ENCODE data around the gene PCBD2.
A peak's percentile ranks its signal among the peaks of the same experiment; 100 is the strongest.
"Not testable (repeated sequence)": the region's sequence is repeated elsewhere in the genome, so short reads cannot be mapped to it uniquely, and the experiment has no call there.

Gene PCBD2

DNA sequence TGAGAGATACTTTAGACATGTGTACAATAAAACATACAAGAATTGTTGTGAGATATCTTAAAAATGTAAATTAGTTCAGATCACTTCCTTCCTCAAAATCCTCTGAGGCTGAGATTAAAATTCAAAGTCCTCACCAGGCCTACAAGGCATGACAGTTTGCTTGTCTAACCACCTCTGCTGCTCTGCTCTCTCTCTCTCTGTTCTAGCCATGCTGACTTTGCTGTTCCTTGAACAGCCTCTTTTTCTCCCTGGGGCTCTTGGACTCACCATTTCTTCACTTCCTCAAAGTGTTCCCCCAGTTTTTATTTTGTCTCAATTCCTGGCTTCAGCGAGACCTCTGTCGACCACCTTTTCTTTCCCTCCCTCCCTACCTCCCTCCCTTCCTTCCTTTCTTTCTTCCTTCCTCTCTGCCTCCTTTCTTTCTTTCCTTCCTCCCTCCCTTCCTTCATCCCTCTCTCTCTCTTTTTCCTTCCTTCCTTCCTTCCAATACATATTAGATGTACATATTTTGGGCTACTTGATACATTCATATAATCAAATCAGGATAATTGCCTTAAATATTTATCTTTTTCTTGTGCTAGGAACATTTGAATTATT lies 89.7 kb downstream of the PCBD2 start:
- no peak for DNase-seq (ENCODE audit: low spot score)
- H3K27ac ChIP-seq, result no peak overlapping the region
- TF ChIP-seq, protein P1, sequence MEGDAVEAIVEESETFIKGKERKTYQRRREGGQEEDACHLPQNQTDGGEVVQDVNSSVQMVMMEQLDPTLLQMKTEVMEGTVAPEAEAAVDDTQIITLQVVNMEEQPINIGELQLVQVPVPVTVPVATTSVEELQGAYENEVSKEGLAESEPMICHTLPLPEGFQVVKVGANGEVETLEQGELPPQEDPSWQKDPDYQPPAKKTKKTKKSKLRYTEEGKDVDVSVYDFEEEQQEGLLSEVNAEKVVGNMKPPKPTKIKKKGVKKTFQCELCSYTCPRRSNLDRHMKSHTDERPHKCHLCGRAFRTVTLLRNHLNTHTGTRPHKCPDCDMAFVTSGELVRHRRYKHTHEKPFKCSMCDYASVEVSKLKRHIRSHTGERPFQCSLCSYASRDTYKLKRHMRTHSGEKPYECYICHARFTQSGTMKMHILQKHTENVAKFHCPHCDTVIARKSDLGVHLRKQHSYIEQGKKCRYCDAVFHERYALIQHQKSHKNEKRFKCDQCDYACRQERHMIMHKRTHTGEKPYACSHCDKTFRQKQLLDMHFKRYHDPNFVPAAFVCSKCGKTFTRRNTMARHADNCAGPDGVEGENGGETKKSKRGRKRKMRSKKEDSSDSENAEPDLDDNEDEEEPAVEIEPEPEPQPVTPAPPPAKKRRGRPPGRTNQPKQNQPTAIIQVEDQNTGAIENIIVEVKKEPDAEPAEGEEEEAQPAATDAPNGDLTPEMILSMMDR (IDR thresholded peaks at IDR 0.05), result no peak
- no peak overlapping the region for H3K4me3 ChIP-seq

- TF ChIP-seq, protein P1 (IDR thresholded peaks at IDR 0.05), result no peak
- no peak for DNase-seq (ENCODE audit: low spot score)
- Histone ChIP-seq H3K27ac (no peak overlapping the region), H3K4me3 (no peak overlapping the region)
Observed at GRCh38 chr5:134995850-134996402, 91.0 kb downstream of the PCBD2 start.

DNA sequence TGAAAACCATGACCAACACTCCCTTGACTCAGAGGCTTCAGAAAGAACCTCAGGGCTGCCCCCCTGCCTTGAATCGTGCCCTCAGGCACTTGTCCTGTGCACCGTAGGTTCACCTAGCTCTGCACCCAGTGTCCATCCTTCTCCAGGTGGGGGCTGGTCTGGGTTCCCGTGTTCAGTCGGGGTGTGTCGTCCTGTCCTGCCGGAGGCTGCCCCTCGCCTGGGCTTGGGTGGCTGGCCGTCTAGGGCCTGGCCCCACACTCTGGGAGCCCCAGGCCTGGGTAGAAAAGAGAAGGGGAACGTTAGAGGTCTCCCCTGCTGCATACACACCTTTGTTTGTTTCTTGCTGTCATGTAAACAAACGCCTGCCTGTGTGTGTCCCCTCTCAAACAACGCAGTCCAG lies 92.1 kb downstream of the PCBD2 start:
- DNase-seq (ENCODE audit: low spot score), result no peak
- TF ChIP-seq, protein P1 (IDR thresholded peaks at IDR 0.05), result no peak
- no peak overlapping the region for H3K4me3 ChIP-seq
- H3K27ac ChIP-seq, result no peak overlapping the region

GRCh38 chr5:134998068-134998467 lies 93.1 kb downstream of the PCBD2 start:
- not testable (repeated sequence) for H3K27ac ChIP-seq; H3K4me3 ChIP-seq; DNase-seq (ENCODE audit: low spot score)

GRCh38 chr5:135004376-135004775 lies 99.4 kb downstream of the PCBD2 start:
- no peak overlapping the region for H3K27ac ChIP-seq
- DNase-seq (ENCODE audit: low spot score), result no peak
- no peak overlapping the region for H3K4me3 ChIP-seq
- TF ChIP-seq, protein P1 (IDR thresholded peaks at IDR 0.05), result no peak

- no peak for DNase-seq (ENCODE audit: low spot score)
- H3K27ac ChIP-seq, result no peak overlapping the region
- TF ChIP-seq, protein P1 (IDR thresholded peaks at IDR 0.05), result no peak
- H3K4me3 ChIP-seq, result no peak overlapping the region
Observed at GRCh38 chr5:135005076-135005475, 100.1 kb downstream of the PCBD2 start.

GRCh38 chr5:135007305-135007704 lies 102.4 kb downstream of the PCBD2 start:
- peak; percentile 56 for DNase-seq (ENCODE audit: low spot score)
- H3K27ac ChIP-seq, result no peak overlapping the region
- no peak overlapping the region for H3K4me3 ChIP-seq
- TF ChIP-seq, protein P1 (IDR thresholded peaks at IDR 0.05), result no peak
